GM19468 (cell line): ENCODE results near the gene ULK4.
"Not testable (repeated sequence)": the region's sequence is repeated elsewhere in the genome, so short reads cannot be mapped to it uniquely, and the experiment has no call there.

Experiments
- ATAC-seq: cut with Tn5 transposase; IDR thresholded peaks from one replicate; pipeline ENCODE4 v1.9.1; 2021; ENCODE audit warnings: mild to moderate bottlenecking, moderate library complexity, moderate number of reproducible peaks; ENCODE audit not compliant: unreplicated experiment; ENCODE audit errors: extremely low read depth

Gene ULK4

GRCh38 chr3:41653571-41654239 is 308.2 kb downstream of the ULK4 start:
- ATAC-seq: no peak

GRCh38 chr3:41652931-41653330 is 309.0 kb downstream of the ULK4 start:
- no peak for ATAC-seq

- no peak for ATAC-seq
These were observed 309.4 kb downstream of the ULK4 start for GRCh38 chr3:41652506-41652905.

- no peak for ATAC-seq
These were observed 310.2 kb downstream of the ULK4 start for GRCh38 chr3:41651718-41652117.

- no peak for ATAC-seq
These were observed 311.5 kb downstream of the ULK4 start for GRCh38 chr3:41650406-41650805.

- ATAC-seq: no peak
These were observed 312.7 kb downstream of the ULK4 start for GRCh38 chr3:41649129-41649739.

GRCh38 chr3:41647730-41648129 is 314.2 kb downstream of the ULK4 start:
- ATAC-seq: not testable (repeated sequence)

- ATAC-seq: no peak
These were observed 321.8 kb downstream of the ULK4 start for GRCh38 chr3:41640076-41640475.

- ATAC-seq: no peak
These were observed 323.5 kb downstream of the ULK4 start for GRCh38 chr3:41638381-41638780.

- ATAC-seq: no peak
These were observed 329.2 kb downstream of the ULK4 start for GRCh38 chr3:41632700-41633099.

- ATAC-seq: no peak
These were observed 331.2 kb downstream of the ULK4 start for GRCh38 chr3:41630708-41631107.

GRCh38 chr3:41629986-41630385 is 331.9 kb downstream of the ULK4 start:
- ATAC-seq: no peak

- no peak for ATAC-seq
These were observed 332.8 kb downstream of the ULK4 start for GRCh38 chr3:41629072-41629471.

GRCh38 chr3:41627477-41628087 is 334.3 kb downstream of the ULK4 start:
- ATAC-seq: no peak

- ATAC-seq: no peak
These were observed 349.1 kb downstream of the ULK4 start for GRCh38 chr3:41612853-41613252.

- ATAC-seq: no peak
These were observed 350.9 kb downstream of the ULK4 start for GRCh38 chr3:41611008-41611407.

GRCh38 chr3:41608347-41608746 is 353.6 kb downstream of the ULK4 start:
- no peak for ATAC-seq

GRCh38 chr3:41603807-41604206 is 358.1 kb downstream of the ULK4 start:
- ATAC-seq: no peak

GRCh38 chr3:41602121-41602520 is 359.8 kb downstream of the ULK4 start:
- ATAC-seq: no peak

- no peak for ATAC-seq
These were observed 360.4 kb downstream of the ULK4 start for GRCh38 chr3:41601404-41601987.

- no peak for ATAC-seq
These were observed 361.3 kb downstream of the ULK4 start for GRCh38 chr3:41600616-41601015.
